Fibroblast of gingiva (primary cell): Measurements from ENCODE around the gene ZNF275.
A peak's percentile ranks its signal among the peaks of the same experiment; 100 is the strongest.
"Not testable (repeated sequence)": the region's sequence is repeated elsewhere in the genome, so short reads cannot be mapped to it uniquely, and the experiment has no call there.

Source experiments
- DNase-seq: peaks from one replicate; pipeline ENCODE4 v3.0.0-alpha.2; 2011; ENCODE audit warnings: low read depth

Gene ZNF275

GRCh38 chrX:153319295-153320046 is 14.5 kb upstream of the ZNF275 start:
- DNase-seq: no peak

GRCh38 chrX:153320047-153320443 is 13.9 kb upstream of the ZNF275 start:
- not testable (repeated sequence) for DNase-seq

GRCh38 chrX:153320555-153321184 is 13.3 kb upstream of the ZNF275 start:
- DNase-seq: no peak

GRCh38 chrX:153321381-153322124 is 12.4 kb upstream of the ZNF275 start, which contains the start of gene PNMA6F:
Gene PNMA6F (minus strand): TSS chrX:153321767. CDS start chrX:153320674, 1,093 bp downstream.
- no peak for DNase-seq

GRCh38 chrX:153327561-153327960 is 6.4 kb upstream of the ZNF275 start:
- DNase-seq: no peak

GRCh38 chrX:153333266-153333665 is 687 bp upstream of the ZNF275 start:
- peak; percentile 78 for DNase-seq

- no peak for DNase-seq
Observed at GRCh38 chrX:153334654-153335295, 822 bp downstream of the ZNF275 start.

GRCh38 chrX:153336121-153336894 is 2.4 kb downstream of the ZNF275 start:
- DNase-seq: no peak

GRCh38 chrX:153336988-153337387 is 3.0 kb downstream of the ZNF275 start:
- DNase-seq: no peak

GRCh38 chrX:153338836-153339235 is 4.9 kb downstream of the ZNF275 start:
- DNase-seq: no peak

- no peak for DNase-seq
Observed at GRCh38 chrX:153339662-153340061, 5.7 kb downstream of the ZNF275 start.

GRCh38 chrX:153340111-153340510 is 6.2 kb downstream of the ZNF275 start:
- DNase-seq: no peak

GRCh38 chrX:153342762-153343558 is 9.0 kb downstream of the ZNF275 start:
- no peak for DNase-seq

- no peak for DNase-seq
Observed at GRCh38 chrX:153343674-153344073, 9.7 kb downstream of the ZNF275 start.

GRCh38 chrX:153347530-153347929 is 13.6 kb downstream of the ZNF275 start:
- DNase-seq: no peak

- no peak for DNase-seq
Observed at GRCh38 chrX:153348421-153348820, 14.5 kb downstream of the ZNF275 start.

GRCh38 chrX:153349952-153350351 is 16.0 kb downstream of the ZNF275 start:
- DNase-seq: no peak

- DNase-seq: no peak
Observed at GRCh38 chrX:153351981-153352380, 18.0 kb downstream of the ZNF275 start.

GRCh38 chrX:153352858-153353257 is 18.9 kb downstream of the ZNF275 start:
- DNase-seq: no peak

- DNase-seq: no peak
Observed at GRCh38 chrX:153353416-153353815, 19.5 kb downstream of the ZNF275 start.

GRCh38 chrX:153357877-153358276 is 23.9 kb downstream of the ZNF275 start:
- DNase-seq: no peak
